ENCODE results near the gene ARID1B.

The ARID1B gene

DNA sequence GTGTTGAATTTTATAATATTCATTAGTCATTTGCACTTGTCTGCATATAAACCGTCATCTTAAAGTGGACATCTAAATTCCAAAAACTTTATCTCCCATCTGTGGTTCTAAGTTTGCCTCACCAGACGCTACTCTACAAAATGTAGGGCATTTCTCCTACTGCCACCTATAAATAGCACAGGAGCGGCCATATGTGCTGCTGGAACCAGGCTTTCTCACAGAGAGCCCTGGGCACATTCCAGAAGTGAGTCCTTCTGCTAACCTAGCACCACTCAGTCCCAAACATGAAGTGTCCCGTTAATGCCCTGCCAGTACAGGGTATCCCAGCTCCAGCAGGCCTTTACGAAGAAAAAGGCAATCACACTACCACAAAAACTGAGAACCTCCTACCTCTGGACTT is 392.5 kb downstream of the ARID1B start:
- peak in 1 of 2 donors; percentile 11 for DNase-seq

DNA sequence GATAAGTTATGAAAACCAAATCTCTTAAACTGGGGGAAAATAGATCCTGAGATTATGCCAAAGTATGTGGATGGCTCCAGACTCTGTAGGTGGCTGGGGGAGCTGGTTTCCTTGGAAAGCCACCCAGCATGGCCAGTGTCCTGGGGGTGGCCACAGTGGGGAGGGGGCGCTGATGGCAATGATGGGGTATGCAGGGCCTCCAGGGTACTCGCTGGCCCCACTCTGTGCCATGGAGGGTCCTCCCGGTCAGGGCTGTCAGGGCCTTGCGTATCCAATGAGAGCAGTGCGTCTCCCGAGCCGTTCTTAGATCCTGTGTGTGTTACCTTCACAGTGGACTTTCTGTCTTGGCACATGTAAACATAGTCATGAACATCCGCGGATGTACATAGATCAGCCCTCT is 393.4 kb downstream of the ARID1B start:
- no peak for DNase-seq

GRCh38 chr6:157171801-157172200 is 394.6 kb downstream of the ARID1B start:
- DNase-seq: no peak

DNA sequence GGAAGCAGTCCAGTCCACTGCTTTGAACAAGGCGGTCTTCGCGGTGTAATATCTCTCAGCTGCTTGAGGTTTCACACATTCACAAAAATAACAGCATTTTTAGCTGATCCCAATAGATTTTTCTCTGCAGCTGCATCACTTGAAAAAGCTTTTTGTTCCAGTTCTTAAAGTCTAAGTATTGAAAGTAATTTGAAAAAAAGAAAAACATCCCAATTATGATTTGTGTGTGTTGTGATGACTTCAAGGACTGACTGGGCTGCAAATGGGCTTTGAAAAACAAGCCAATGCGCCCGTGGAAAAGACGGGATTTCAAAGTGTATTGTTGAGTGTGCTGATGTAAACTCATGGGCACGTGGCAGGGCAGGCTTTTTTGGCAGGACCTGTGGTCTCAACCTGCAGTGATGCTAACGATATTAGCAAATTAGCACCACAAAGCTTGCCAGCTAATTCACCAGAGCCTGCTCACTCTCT is 395.1 kb downstream of the ARID1B start:
- DNase-seq: no peak

DNA sequence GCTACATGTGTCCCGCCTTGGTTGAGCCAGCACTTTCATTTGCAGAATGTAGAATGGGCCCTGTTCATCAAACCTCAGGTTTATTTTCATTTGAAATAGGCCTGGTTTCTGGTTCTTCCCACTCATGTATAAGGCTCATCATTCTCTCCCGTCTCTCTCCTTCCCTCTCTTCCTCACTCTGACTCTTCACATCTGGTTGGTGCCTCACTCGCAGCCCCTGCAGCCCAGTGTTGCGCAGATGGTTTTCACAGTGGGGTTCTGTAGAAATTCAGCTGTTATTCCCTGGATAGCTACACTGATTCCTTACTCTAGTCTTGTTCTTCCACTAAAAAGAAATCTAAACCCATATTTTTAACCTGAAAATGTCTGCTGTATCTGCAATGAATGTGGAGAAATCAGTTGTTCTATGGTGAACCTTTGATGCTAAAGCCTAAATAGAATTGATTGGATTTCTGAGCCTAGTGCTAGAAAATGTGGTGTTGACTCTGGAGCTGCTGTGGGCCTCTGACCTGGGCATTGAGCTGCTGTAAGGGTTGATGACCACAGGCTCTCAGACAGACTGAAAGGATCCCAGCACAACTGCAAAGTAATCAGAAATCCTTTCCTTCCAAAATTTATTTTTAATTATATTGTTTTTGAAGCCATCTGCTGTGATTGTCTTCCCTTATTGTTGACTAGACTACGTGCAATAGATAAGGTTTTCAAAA is 395.8 kb downstream of the ARID1B start:
- no peak for DNase-seq

DNA sequence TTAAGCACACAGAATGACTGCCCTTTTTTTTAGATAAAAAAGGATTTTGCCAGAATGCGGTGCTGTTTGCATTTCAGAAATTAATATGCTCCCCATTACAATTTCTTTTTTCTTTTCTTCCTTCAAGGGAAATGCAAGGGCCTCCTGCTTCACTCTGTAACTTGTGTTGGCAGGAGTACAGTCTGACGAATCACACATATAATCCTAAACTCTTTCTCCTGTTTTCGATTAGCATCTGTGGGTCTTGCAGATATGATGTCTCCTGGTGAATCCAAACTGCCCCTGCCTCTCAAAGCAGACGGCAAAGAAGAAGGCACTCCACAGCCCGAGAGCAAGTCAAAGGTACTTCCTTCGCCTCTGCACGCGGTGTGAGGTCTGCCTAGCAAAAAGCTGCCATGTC is 396.6 kb downstream of the ARID1B start:
- no peak for DNase-seq

DNA sequence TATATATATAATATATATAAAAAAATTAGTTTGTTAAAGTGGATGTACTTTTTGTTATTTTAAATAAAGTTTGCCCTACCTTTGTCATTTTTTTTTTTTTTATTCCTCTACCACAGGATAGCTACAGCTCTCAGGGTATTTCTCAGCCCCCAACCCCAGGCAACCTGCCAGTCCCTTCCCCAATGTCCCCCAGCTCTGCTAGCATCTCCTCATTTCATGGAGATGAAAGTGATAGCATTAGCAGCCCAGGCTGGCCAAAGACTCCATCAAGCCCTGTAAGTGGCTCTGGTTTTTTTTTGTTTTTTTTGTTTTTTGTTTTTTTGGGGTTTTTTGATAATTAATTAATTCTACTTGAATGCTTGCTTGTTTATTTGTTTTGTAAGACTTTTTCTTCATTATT is 397.6 kb downstream of the ARID1B start:
- DNase-seq: no peak

DNA sequence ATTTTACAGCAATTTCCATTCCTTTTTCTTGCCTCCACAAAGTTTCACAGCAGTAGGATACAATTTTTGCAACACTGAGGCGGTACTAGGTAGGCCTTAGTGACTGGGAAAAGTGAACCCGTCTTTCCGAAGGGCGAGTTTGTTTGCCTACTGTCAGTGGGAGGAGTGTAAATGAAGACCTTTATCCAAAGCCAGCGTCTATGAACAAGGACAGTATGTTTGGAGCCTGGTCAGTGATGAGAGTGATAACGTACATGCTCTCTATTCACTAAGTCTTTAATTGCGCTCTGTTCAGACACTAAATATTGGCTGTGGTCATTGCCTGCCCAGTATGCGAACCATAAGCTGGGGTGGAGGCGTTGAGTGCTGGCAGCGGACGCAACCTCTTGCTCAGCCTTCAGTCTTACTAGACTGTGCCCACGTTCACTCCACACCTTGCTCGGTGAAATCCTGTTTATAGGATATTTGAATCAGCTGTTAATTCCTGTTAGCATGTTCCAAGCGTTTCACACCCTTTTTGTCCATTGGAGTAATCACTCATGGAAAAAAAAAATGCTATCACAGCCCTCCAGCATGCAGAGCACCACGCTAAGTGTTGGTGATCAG is 400.7 kb downstream of the ARID1B start:
- DNase-seq: no peak

- DNase-seq: no peak
Observed at GRCh38 chr6:157181649-157182048, 404.5 kb downstream of the ARID1B start.

- no peak for DNase-seq
Observed at GRCh38 chr6:157182503-157183264, 405.5 kb downstream of the ARID1B start.

DNA sequence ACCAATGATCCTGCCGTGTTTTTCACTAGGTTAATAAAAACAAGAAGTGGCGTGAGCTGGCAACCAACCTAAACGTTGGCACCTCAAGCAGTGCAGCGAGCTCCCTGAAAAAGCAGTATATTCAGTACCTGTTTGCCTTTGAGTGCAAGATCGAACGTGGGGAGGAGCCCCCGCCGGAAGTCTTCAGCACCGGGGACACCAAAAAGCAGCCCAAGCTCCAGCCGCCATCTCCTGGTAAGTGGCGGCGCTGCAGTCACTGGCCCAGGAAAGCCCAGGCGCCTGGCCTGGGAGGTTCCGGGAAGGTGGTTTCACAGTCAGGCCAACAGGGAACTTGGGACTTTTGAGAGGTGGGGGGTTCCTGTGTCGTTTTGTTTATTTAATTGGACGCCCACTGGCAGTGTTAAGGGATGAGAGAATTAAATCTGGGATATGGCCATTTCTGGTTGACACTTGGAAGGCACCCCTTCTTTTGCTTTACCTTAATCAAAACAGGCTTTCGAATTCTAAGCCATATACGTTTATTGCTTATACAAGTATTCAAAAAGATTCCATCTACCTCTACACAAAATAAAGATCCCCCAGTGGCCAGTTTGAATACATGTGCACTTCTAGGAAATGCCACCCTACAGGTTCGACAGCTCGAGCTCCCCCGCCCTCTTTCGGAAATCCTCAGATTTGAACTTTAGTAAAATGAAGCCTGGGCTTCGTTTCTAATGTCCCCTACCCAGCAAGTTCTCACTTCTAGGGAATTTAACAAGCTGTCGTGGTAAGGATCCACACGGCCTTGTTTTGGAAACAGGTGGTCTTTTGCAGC is 407.2 kb downstream of the ARID1B start:
- peak; percentile 52 to 59 for DNase-seq

- no peak for DNase-seq
Observed at GRCh38 chr6:157185171-157185570, 408.0 kb downstream of the ARID1B start.

DNA sequence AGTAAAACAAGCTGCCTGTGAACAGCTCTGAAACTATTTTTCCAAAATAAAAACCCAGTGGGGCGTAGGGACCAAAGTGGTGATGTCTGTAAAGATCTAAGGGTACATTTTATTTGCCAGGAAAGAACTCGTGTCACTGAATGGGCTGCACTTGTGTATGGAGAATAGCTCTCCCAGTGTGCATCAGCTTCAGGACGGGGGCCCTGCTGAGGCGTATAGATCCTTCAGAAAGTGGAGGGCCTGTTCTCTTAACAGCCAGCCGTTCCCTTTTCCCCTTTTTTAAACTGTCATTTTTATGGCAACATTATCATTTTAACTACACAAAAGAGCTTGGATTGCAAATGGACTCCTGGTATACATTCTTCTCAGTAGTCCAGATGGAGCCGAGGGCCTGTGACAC is 408.8 kb downstream of the ARID1B start:
- DNase-seq: no peak

DNA sequence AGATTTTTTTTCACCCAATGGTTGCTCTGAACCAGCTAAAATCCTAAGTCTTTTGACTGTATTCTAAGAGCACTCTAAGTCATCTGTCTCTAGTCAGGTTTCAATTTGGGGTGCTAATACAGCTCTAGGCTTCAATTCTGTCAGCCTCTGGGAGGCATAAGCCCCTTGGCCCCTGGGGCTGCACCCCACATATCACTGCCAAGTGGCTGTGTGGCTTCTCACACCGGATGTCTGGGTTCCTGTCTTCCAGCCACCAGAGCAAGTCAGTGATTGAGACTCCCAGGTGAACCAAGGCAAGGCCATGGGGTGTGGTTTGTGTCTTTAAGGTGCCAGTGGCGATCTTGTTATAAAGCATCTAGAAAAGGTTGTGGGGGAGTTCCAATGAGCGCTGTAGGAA is 409.6 kb downstream of the ARID1B start:
- DNase-seq: no peak

DNA sequence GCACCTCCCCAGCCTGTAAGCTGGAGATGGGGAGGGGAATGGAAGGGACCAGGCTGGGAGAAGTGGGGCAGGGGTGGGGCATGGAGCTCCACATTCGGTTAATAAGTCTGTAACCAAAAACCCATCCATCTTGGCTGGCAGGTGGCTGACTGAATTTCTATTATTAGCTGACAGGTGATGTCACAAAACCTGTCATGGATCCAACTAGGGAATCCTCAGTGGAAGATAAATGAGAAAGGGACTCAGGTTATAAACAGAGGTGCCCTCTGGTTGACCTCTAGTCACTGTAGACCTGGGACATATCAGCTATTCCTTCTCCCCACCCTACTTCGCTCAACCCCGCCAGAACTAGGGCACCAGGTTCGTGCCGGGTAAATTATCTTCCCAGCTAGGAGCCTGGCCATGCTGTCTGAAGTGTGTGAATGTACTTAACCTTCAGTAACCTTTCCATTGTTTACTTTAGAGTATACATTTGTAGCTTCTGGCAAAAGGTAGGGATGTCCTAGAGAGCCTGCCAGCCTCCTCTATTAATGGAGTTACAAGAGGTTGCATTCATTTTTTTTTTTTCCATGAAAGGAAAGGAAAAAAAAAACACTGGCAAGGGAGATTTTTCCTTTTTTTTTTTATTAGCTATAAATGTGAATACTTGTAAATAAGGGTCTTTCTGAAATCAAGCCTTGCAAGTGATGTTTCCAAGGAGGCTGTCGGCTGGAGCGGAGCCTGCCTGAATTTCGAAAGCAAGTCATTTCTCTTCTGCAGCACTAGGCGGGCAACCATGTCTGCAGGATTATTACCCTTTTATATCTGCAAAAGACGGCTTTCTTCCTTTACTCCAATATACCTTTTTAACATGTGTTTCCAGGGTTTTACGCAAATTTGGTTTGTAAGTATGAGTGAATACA is 410.3 kb downstream of the ARID1B start:
- peak; percentile 11 to 13 for DNase-seq

DNA sequence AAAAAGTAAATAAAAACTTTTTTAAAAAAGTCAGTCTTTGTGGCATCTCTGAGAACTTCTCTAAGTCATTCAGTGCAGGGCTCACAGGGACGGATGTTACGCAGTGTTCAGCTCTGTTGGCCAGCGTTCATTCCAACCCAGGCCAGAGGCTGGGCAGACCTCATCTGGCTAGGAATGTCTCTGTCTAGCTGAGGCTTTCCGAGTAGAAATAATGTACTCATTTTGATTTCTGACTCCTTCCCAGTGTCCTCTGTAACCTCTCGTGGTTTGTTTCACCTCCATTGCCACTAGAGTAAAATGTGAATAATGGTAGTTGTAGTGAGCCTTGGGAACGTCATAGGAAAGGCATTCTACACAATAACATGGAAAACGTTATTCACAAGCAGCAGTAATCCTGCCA is 411.0 kb downstream of the ARID1B start:
- no peak for DNase-seq

DNA sequence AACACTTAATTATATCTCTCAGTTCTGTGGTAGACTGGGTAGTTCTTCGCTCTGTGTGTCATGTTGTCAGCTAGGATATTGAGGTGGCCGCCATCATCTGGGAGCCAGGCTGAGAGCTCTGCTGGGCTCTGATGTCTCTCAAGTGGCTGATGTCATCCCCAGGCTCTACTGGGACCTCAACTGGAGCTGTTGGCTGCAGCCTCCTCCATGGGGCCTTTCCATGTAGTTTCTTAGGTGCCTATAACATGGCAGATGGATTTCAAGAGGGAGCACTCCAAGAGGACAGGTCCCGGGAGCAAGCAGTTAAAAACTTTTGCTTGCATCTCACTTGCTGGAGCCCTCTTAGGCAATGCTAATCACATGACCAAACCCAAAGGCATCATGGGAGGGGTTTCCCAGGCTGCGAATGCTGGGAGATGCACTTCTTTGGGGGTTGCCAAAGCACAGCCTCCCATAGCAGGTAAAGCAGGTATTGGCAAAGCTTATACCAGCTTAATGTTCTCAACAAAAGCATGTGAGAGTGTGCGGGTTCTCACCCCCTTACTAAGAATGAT is 416.3 kb downstream of the ARID1B start:
- no peak for DNase-seq

- no peak for DNase-seq
Observed at GRCh38 chr6:157194110-157194509, 416.9 kb downstream of the ARID1B start.

GRCh38 chr6:157194643-157195042 is 417.5 kb downstream of the ARID1B start:
- DNase-seq: no peak

DNA sequence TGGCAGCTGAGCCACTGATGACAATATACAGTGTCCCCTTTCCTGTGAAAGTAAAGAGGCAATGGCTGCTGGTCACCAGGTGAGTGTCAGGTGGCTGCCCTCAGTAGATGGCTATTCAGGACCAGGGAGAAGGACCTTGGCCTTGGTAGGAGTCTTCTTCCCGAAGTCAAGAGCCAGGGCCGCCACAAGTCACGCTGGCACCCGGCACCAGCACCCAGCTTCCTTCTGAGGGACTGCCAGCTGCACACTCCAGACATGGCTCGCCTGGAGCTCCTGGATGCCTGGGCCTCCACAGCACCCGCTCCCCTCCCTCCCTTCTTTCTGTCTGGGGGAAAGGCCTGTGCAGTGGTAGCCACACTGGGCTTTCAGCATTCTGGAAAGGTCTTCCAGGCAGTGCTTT is 419.2 kb downstream of the ARID1B start:
- no peak for DNase-seq

DNA sequence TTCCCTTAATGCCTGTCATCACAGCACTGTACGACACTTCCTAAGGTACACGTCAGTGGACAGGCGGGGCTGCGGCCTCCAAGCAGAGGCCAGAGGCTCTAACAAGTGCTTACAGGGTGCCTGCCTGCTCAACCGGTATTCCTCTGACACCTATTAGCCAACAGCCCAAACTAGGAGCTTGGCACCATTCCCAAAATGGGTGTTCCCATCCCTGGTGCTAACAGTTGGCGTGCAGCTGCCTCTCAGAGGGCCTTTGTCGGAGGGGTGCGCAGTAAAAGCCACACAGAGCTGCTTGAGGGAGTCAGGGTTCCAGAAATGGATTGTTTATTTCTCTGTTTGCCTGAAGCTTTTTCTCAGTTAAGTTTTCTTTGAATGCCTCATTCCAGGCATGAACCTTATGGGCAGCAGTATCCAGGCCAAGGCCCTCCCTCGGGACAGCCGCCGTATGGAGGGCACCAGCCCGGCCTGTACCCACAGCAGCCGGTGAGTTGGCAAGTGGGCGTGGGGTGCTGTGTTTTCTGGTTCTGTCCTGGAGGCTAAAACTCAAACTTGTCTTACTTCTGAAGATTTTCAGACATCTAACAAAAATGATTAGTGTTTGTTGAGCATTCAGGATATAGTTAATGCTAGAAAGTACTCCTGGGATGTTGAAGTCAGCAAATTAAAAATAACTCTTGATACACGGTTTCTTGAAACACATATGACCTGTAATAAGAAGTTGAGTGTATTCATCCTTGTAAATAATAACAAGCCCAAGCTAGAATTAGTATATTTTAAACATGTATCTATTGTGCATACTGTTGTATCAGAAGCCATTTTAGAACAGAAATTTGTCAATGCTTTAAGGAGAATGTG is 421.5 kb downstream of the ARID1B start:
- no peak for DNase-seq

All from hippocampal formation (tissue), 2 donors.